ENCODE measurements around the gene XXYLT1.

DNA sequence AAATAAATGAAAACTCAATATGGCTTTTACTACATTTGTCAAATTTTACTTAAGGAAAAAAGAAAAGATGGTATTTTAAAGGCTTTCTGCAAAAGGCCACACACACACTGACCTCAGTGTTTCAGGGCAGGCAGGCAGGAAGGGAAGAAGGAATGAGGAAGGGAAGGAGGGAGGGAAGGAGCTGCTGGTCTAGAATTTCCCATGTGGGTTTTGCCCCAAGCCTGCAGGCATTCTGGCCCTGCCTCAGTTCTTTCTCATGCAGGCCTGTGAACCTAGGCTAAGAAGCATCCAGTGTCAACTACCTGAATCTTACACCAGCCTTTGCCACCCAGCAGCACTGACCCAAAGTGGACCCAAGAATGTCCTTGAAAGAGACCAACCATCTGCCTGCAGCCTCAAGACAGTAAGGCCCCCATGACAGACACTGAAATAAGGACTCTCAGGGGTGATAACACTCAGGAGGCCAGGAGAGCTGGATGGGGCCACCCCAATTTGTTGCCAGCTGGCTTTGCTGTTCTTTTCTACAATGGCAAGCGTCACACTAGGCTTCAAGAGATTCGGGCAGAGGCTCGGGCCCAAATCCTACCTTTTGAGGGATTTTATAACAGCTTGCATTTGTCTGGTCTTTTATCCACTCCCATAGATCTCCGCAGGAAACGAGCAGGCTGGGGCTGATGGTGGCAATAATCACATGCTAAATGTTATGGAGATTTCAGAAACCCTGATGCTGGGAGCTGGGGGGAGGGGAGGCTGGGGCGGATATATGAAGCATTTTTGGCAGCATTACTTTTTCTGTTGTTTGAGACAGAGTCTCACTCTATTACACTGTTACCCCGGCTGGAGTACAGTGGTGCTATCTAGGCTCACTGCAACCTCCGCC lies 51.4 kb downstream of the XXYLT1 start:
- TF ChIP-seq, protein P1, sequence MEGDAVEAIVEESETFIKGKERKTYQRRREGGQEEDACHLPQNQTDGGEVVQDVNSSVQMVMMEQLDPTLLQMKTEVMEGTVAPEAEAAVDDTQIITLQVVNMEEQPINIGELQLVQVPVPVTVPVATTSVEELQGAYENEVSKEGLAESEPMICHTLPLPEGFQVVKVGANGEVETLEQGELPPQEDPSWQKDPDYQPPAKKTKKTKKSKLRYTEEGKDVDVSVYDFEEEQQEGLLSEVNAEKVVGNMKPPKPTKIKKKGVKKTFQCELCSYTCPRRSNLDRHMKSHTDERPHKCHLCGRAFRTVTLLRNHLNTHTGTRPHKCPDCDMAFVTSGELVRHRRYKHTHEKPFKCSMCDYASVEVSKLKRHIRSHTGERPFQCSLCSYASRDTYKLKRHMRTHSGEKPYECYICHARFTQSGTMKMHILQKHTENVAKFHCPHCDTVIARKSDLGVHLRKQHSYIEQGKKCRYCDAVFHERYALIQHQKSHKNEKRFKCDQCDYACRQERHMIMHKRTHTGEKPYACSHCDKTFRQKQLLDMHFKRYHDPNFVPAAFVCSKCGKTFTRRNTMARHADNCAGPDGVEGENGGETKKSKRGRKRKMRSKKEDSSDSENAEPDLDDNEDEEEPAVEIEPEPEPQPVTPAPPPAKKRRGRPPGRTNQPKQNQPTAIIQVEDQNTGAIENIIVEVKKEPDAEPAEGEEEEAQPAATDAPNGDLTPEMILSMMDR (IDR thresholded peaks at IDR 0.05; ENCODE audit: low read depth, low read length, poor library complexity, severe bottlenecking), result no peak
- TF ChIP-seq EZH2phosphoT487 (IDR thresholded peaks at IDR 0.05; ENCODE audit: borderline replicate concordance, low read length), result no peak

All from DOHH2 (cell line).